IMR-90 (cell line): ENCODE data around the gene VPS13A. TPM values are rescaled to one million over a fixed set of nuclear protein-coding genes. Genes with fewer than 3 reads are reported as not detected.

Source experiments
- ATAC-seq: fragments of 200-7000 bp; cut with Tn5 transposase; 2 replicates; pipeline ENCODE4 v1.9.1; 2020; ENCODE audit warnings: low read depth, mild to moderate bottlenecking, moderate library complexity
- BruUV-seq: library from RNA; stranded (reverse); fragments of 400-500 nt; replicated peaks from 2 replicates; lab custom pipeline; 2021; lab: Mats Ljungman, UMichigan
- CTCF ChIA-PET: fragments of 300-600 bp; formaldehyde crosslinking; extraction: SDS; loops from one replicate; lab custom pipeline; 2021; ENCODE audit warnings: antibody characterized with exemption; lab: Yijun Ruan, JAX
- POLR2A ChIA-PET: fragments of 300-600 bp; sonication (Branson Sonifier 250); formaldehyde crosslinking; loops from one replicate; lab custom pipeline; 2022; ENCODE audit warnings: antibody characterized with exemption; ENCODE audit not compliant: unreplicated experiment; lab: Charles Lee
- DNase-seq: peaks from one replicate; pipeline ENCODE4 v3.0.0; 2013
- H2AFZ ChIP-seq: replicated peaks from 2 replicates; pipeline ENCODE3; 2013; ENCODE audit warnings: low read length, mild to moderate bottlenecking; ENCODE audit not compliant: poor library complexity
- H2AK5ac ChIP-seq: 2 replicates; pipeline ENCODE4 v1.6.1; 2013; ENCODE audit warnings: low read depth, low read length, inconsistent platforms
- H2AK9ac ChIP-seq: replicated peaks from 2 replicates; pipeline ENCODE3; 2013; ENCODE audit warnings: mild to moderate bottlenecking, low read depth, low read length, moderate library complexity; ENCODE audit not compliant: poor library complexity
- H2BK120ac ChIP-seq: 2 replicates; pipeline ENCODE4 v1.6.1; 2013; ENCODE audit warnings: low read depth, low read length, inconsistent platforms
- H2BK15ac ChIP-seq: 3 replicates; pipeline ENCODE4 v1.6.1; 2013; ENCODE audit warnings: low read depth, low read length, inconsistent platforms
- H2BK20ac ChIP-seq: 2 replicates; pipeline ENCODE4 v1.6.1; 2013; ENCODE audit warnings: low read depth, mild to moderate bottlenecking, inconsistent platforms, low read length, moderate library complexity
- H2BK5ac ChIP-seq: 2 replicates; pipeline ENCODE4 v1.6.1; 2013; ENCODE audit warnings: mild to moderate bottlenecking, low read depth, low read length, inconsistent platforms; ENCODE audit not compliant: poor library complexity, severe bottlenecking
- H3K14ac ChIP-seq: replicated peaks from 2 replicates; pipeline ENCODE4 v1.6.1; 2013; ENCODE audit warnings: low read depth, low read length, inconsistent platforms
- H3K18ac ChIP-seq: 2 replicates; pipeline ENCODE4 v1.6.1; 2013; ENCODE audit warnings: low read depth, low read length, control low read depth
- H3K23ac ChIP-seq: 2 replicates; pipeline ENCODE4 v1.6.1; 2013; ENCODE audit warnings: low read depth, low read length, inconsistent platforms
- H3K27ac ChIP-seq: 2 replicates; pipeline ENCODE4 v1.5.1; 2013; ENCODE audit warnings: mild to moderate bottlenecking, control low read depth, low read length; ENCODE audit not compliant: insufficient read depth
- H3K27me3 ChIP-seq: 2 replicates; pipeline ENCODE4 v1.6.1; 2013; ENCODE audit warnings: low read length; ENCODE audit not compliant: control insufficient read depth, insufficient read depth
- H3K36me3 ChIP-seq: 2 replicates; pipeline ENCODE4 v1.6.1; 2013; ENCODE audit warnings: low read length, mixed read lengths; ENCODE audit not compliant: control insufficient read depth, insufficient read depth
- H3K4ac ChIP-seq: 2 replicates; pipeline ENCODE4 v1.6.1; 2013; ENCODE audit warnings: low read depth, low read length, inconsistent platforms
- H3K4me1 ChIP-seq: 2 replicates; pipeline ENCODE4 v1.6.1; 2013; ENCODE audit warnings: low read length, mixed read lengths; ENCODE audit not compliant: control insufficient read depth, insufficient read depth
- H3K4me2 ChIP-seq: 2 replicates; pipeline ENCODE4 v1.6.1; 2013; ENCODE audit warnings: low read depth, mild to moderate bottlenecking, control low read depth, low read length, moderate library complexity
- H3K4me3 ChIP-seq: 2 replicates; pipeline ENCODE4 v1.5.1; 2013; ENCODE audit warnings: low read depth, mild to moderate bottlenecking, control low read depth, low read length, moderate library complexity; ENCODE audit not compliant: insufficient read depth
- H3K56ac ChIP-seq: 2 replicates; pipeline ENCODE4 v1.6.1; 2013; ENCODE audit warnings: low read length, inconsistent platforms; ENCODE audit not compliant: insufficient read depth; ENCODE audit errors: extremely low read depth
- H3K79me1 ChIP-seq, 2 experiments: 2 replicates each; pipeline ENCODE4 v1.6.1; 2013; ENCODE audit warnings: low read length in 2 of 2, inconsistent platforms in 1 of 2, low read depth in 1 of 2
- H3K9ac ChIP-seq: 2 replicates; pipeline ENCODE4 v1.6.1; 2013; ENCODE audit warnings: low read depth, low read length, control low read depth
- H3K9me1 ChIP-seq: 2 replicates; pipeline ENCODE4 v1.6.1; 2013; ENCODE audit warnings: low read length, inconsistent platforms; ENCODE audit not compliant: insufficient read depth
- H3K9me3 ChIP-seq: 2 replicates; pipeline ENCODE4 v1.6.1; 2013; ENCODE audit warnings: low read length; ENCODE audit not compliant: control insufficient read depth, insufficient read depth
- H4K20me1 ChIP-seq: 2 replicates; pipeline ENCODE4 v1.6.1; 2013; ENCODE audit warnings: low read length, inconsistent platforms; ENCODE audit not compliant: insufficient read depth
- H4K5ac ChIP-seq: 2 replicates; pipeline ENCODE4 v1.6.1; 2013; ENCODE audit warnings: mild to moderate bottlenecking, low read depth, low read length, control low read depth
- H4K8ac ChIP-seq, 2 experiments: 2 replicates each; pipeline ENCODE4 v1.6.1; 2013; ENCODE audit warnings: low read depth in 2 of 2, low read length in 2 of 2, control low read depth in 1 of 2, inconsistent platforms in 1 of 2
- H4K91ac ChIP-seq: 2 replicates; pipeline ENCODE4 v1.6.1; 2013; ENCODE audit warnings: low read depth, low read length, inconsistent platforms; ENCODE audit not compliant: insufficient read depth
- BHLHE40 ChIP-seq: fragments of 150-350 bp; IDR thresholded peaks from 2 replicates; pipeline ENCODE4 v1.6.1; 2016; ENCODE audit warnings: mild to moderate bottlenecking, low read depth, low read length
- CHD1 ChIP-seq: IDR thresholded peaks from 2 replicates; pipeline ENCODE4 v1.6.1; 2012; ENCODE audit warnings: low read depth, low read length, improper control_type of control experiment
- CTCF ChIP-seq: conservative IDR thresholded peaks from 2 replicates; pipeline ENCODE4 v1.5.1; 2012; ENCODE audit warnings: mild to moderate bottlenecking, low read depth, low read length, improper control_type of control experiment
- FOS ChIP-seq: fragments of 150-350 bp; IDR thresholded peaks from 2 replicates; pipeline ENCODE4 v1.6.1; 2016; ENCODE audit warnings: low read depth, low read length
- MAZ ChIP-seq: IDR thresholded peaks from 2 replicates; pipeline ENCODE4 v1.6.1; 2012; ENCODE audit warnings: low read depth, mild to moderate bottlenecking, low read length, improper control_type of control experiment, moderate library complexity, borderline replicate concordance
- MXI1 ChIP-seq: IDR thresholded peaks from 2 replicates; pipeline ENCODE4 v1.6.1; 2012; ENCODE audit warnings: low read depth, mild to moderate bottlenecking, low read length, moderate library complexity, borderline replicate concordance
- NFE2L2 ChIP-seq: fragments of 150-350 bp; IDR thresholded peaks from 2 replicates; pipeline ENCODE4 v1.6.1; 2016; ENCODE audit warnings: low read depth, mild to moderate bottlenecking, low read length
- POLR2A ChIP-seq: IDR thresholded peaks from 2 replicates; pipeline ENCODE4 v1.6.1; 2012; ENCODE audit warnings: mild to moderate bottlenecking, low read depth, low read length
- RCOR1 ChIP-seq: IDR thresholded peaks from 2 replicates; pipeline ENCODE4 v1.6.1; 2012; ENCODE audit warnings: mild to moderate bottlenecking, low read length, improper control_type of control experiment; ENCODE audit not compliant: insufficient replicate concordance
- SMC3 ChIP-seq: fragments of 150-350 bp; IDR thresholded peaks from 2 replicates; pipeline ENCODE4 v1.6.1; 2016; ENCODE audit warnings: low read depth, mild to moderate bottlenecking, antibody characterized with exemption, low read length, moderate library complexity
- WGBS, 2 experiments: methylation state at CpG; one replicate each; pipeline versions ENCODE4 v1.1.5 to v1.1.7; 2013; ENCODE audit warnings: missing lambda C conversion rate in 2 of 2; ENCODE audit not compliant: insufficient read length in 1 of 2; ENCODE audit errors: extremely low coverage in 2 of 2; 5-methylcytosine and 5-hydroxymethylcytosine counted together
- dilution Hi-C: fragments of 300-500 bp; cut with HindIII; formaldehyde crosslinking; loops from one replicate; pipeline ENCODE4 v1.14.3; 2018; ENCODE audit warnings: low sequenced_read_pairs; ENCODE audit not compliant: unreplicated experiment
- in situ Hi-C: fragments of 300-500 bp; cut with MboI; formaldehyde crosslinking; loops from 3 replicates; pipeline ENCODE4 v1.14.3; 2019; ENCODE audit warnings: low sequenced_read_pairs, inconsistent platforms, mixed read lengths
- intact Hi-C: fragments of 100-400 bp; cut with micrococcal nuclease; formaldehyde crosslinking; loops from 2 replicates; pipeline ENCODE4 v1.10.0; 2022
- polyA plus RNA-seq, 3 experiments: library from polyadenylated mRNA; depleted of rRNA; stranded (reverse); fragments of >200 nt; gene quantifications; 2 replicates each; pipeline ENCODE4 v1.2.3, GENCODE V29; 2012; ENCODE audit warnings: low replicate concordance in 1 of 3
- total RNA-seq: library from RNA; depleted of rRNA; stranded (reverse); fragments of >200 nt; gene quantifications from 2 replicates; pipeline ENCODE4 v1.2.3, GENCODE V29; 2012
- TF ChIP-seq, protein P1 (sequence below): fragments of 150-350 bp; IDR thresholded peaks from 2 replicates; pipeline ENCODE4 v1.6.1; 2017; ENCODE audit warnings: mild to moderate bottlenecking, antibody characterized with exemption, low read length, low read depth

Gene VPS13A
- total and polyA plus RNA-seq, 2 of the 4 experiments (the other 2 are of a cell fraction) = 10.4 to 26.5 TPM

DNA sequence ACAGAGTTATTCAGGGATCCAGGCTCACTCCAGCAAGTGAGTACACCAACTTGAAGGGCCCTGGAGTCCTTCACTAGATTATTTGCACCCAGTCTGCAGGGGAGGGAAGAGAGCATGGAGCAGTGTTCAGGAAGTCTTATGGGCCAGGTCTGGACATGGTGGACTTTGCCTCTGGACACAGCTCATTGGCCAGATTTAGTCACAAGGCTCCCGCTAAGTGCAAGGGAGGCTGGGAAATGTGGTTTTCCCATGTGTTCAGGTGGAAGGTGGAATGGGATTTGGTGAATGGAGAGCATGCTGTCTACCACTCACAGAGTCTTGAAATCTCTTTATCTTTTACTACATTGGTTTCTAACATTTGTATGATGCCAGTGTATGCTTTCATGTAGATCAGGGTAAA, 270.3 kb downstream of the VPS13A start:
- Histone ChIP-seq H2AK9ac (no peak overlapping the region), H2BK15ac (no peak overlapping the region), H4K20me1 (no peaks in the 10 kb centered on the region), H4K5ac (no peak overlapping the region), H4K8ac (no peak overlapping the region), H3K27ac (no peak overlapping the region), H3K9ac (no peak overlapping the region), H2BK20ac (no peak overlapping the region), H3K23ac (no peak overlapping the region), H3K27me3 (peaks cover 2% of the 10 kb centered on the region), H2BK120ac (no peak overlapping the region), H3K18ac (no peak overlapping the region), H2AFZ (no peak overlapping the region), H4K91ac (no peak overlapping the region), H3K4ac (no peak overlapping the region), H3K79me1 (no peaks in the 10 kb centered on the region), H3K56ac (no peak overlapping the region), H3K14ac (no peak overlapping the region), H3K4me1 (no peaks in the 10 kb centered on the region), H3K36me3 (no peaks in the 10 kb centered on the region), H2AK5ac (no peak overlapping the region), H3K4me2 (no peak overlapping the region), H3K4me3 (no peak overlapping the region), H2BK5ac (no peak overlapping the region), H3K9me3 (peaks cover 1% of the 10 kb centered on the region; the same call in 1 of the 2 replicates), H3K9me1 (no peaks in the 10 kb centered on the region)
- TF ChIP-seq BHLHE40 = no peak
- TF ChIP-seq NFE2L2 = no peak
- TF ChIP-seq, protein P1, sequence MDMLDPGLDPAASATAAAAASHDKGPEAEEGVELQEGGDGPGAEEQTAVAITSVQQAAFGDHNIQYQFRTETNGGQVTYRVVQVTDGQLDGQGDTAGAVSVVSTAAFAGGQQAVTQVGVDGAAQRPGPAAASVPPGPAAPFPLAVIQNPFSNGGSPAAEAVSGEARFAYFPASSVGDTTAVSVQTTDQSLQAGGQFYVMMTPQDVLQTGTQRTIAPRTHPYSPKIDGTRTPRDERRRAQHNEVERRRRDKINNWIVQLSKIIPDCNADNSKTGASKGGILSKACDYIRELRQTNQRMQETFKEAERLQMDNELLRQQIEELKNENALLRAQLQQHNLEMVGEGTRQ = no peak
- TF ChIP-seq FOS = no peak
- no peak for TF ChIP-seq MAZ
- TF ChIP-seq CTCF = no peak
- no peak for TF ChIP-seq RCOR1
- TF ChIP-seq MXI1 = no peak
- TF ChIP-seq CHD1 = no peak
- TF ChIP-seq SMC3 = no peak
- no peak for TF ChIP-seq POLR2A
- DNase-seq = no peak
- in situ Hi-C loops = no loop called here
- intact Hi-C loops = no loop called here
- ATAC-seq = no peak
- POLR2A ChIA-PET = no interaction called here
- dilution Hi-C loops = no loop called here
- CTCF ChIA-PET = interaction anchor here (0.9 kb wide), 1 partner anchor 13 kb away, joined by 4 read pairs; no protein-coding TSS in a partner anchor
- no TSS peak for BruUV-seq
- no CpG with 5 or more reads among the region's 1 CpG for WGBS, 2 experiments
